GM19397 (cell line): ENCODE data around the gene OVCA2.
"Not testable (repeated sequence)": the region's sequence is repeated elsewhere in the genome, so short reads cannot be mapped to it uniquely, and the experiment has no call there.

Experiments used
- ATAC-seq: cut with Tn5 transposase; IDR thresholded peaks from one replicate; pipeline ENCODE4 v1.9.1; 2021; ENCODE audit warnings: mild to moderate bottlenecking, moderate library complexity; ENCODE audit not compliant: unreplicated experiment

OVCA2 gene

DNA sequence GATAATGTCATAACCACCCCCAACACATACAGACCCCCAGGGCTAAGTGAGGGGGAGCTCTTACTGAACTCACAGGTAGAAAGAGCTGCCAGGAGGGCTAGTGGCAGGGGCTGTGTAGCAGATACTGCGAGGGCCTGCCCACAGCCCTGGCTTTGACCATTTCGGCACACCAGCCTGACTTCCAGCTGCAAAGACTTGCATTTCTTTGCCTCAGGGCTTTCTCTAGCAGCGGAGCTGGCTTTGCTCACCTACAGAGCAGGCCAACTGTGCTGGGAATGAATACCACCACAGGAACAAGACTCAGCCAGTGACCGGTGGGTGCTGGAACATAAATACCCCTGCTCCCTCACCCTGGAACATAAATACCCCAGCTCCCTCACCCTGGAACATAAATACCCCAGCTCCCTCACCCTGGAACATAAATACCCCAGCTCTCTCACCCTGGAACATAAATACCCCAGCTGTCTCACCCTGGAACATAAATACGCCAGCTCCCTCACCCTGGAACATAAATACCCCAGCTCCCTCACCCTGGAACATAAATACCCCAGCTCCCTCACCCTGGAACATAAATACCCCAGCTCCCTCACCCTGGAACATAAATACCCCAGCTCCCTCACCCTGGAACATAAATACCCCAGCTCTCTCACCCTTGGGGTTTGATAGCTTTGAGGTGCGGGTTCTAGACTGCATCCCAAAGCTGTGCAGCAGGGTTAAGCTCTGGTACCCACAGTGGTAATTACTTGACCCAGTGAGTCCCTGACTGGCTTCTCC lies 28.4 kb upstream of the OVCA2 start:
- ATAC-seq, result not testable (repeated sequence)

DNA sequence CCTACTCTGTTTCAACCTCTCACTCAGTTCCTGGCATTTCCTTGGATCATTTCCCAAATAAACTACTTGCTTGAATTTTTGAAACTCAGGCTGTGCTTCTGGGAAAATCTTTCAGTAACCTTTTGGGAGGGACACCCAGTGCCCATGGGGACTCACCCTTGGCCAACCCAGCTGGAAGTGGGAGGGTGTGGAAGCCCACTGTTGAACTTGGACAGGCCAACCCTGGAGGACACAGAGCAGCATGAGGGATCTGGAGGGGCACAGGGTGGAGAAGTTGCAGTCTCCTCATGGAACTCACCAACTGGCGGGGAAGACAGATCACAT lies 27.9 kb upstream of the OVCA2 start:
- no peak for ATAC-seq

DNA sequence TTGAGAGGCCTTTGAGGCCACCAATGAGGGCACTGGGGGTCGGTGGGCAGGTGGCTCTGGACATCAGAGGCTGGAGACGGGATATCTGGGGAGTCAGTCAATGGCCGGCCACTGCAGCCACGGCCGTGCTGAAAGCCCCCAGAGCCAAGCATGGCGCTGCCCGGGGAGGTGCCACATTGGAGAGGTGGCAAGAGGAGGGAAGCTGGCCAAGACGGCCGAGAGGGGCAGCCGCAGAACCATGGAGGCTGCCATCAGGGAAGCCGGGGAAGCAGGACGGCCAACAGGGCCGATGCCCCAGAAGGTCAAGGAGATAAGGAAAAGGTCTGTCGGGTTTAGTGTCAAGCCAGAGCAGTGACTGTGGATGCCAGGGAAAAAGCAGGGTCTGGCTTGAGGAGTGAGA lies 26.5 kb upstream of the OVCA2 start:
- ATAC-seq, result no peak

DNA sequence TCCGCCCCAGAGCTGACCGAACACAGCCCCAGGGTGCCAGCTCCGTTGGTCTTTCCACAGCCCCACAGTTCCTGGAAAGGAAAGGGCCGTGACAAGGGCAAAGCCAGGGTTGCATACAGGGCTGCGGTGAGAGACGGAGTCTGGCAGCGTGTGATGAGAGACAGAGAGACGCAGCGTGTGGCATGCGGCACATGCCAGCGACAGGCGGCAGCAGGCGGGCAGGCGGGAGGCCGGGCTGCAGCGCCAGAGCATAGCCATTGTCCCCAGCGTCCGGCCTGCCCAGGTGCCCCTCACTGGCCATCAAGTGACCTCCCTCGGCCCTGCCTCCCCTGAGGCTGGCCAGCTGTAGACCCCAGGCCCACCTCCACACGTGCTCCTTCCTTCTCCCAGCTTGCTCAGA lies 25.3 kb upstream of the OVCA2 start:
- no peak for ATAC-seq

DNA sequence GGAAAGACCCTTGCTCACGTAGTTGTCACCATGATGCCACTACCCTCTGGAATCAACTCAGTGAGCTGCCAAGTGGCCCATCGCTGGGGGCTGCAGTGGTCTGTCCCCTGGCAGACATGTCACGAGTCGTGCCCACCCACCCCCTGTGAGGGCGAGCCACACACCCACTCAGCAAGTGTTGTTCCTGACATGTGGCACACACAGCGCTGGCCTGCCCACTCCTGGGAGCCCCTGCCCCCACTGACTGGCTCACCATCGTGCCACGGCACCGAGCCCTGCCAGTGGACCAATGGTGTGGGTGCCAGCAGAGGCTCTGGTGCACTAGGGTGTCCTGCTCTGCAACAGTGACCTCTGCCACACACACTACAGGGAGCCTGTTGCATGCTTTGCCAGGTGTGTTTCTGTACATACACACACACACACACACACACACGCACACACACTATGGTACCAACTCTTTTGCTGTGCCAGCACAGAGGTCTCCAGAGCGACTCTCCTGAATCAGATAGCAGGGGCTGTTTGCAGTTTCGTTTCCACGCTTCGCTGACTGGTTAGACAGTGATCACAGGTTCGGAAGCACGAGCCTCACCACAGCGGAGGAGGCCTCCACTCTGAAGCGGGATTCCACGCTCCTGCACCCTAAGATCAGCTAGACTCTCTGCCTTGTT lies 24.4 kb upstream of the OVCA2 start:
- no peak for ATAC-seq

DNA sequence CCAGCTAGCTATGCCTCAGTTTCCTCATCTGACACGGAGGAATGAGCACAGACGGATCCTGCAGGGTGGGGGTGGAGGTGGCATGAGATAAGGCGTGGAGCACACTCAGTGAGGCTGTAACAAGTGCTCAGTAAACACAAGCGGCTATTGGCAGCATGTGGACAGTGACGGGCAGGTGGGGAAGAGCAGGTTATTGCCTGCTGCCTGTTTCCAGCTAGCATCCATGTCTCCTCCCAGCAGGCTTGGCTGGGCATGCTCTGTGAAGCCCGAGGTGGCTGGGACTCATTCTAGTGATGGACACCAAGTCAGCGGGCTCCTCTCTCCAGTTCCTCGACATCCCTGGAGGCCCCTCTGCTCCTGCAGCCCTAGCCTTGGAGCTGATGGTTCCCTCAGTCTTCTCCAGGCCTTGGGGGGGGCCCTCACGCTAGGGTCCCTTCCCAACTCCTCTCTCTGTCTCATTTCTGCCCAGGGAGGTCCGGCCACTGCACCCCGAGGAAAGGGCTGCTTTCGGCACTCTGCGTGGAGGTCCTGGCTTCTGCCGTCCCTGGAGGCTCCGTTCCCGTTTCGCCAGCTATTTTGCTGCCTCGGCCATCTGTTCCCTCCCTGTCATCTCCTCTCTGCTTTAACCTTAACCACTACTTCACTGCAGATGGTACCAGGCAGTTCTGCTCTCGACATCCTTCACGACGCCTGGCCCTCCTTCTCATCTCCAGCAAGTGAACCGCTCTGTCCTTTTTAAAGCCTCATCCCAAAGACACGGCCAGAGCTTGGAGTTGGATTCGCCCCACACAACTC lies 22.9 kb upstream of the OVCA2 start:
- no peak for ATAC-seq

DNA sequence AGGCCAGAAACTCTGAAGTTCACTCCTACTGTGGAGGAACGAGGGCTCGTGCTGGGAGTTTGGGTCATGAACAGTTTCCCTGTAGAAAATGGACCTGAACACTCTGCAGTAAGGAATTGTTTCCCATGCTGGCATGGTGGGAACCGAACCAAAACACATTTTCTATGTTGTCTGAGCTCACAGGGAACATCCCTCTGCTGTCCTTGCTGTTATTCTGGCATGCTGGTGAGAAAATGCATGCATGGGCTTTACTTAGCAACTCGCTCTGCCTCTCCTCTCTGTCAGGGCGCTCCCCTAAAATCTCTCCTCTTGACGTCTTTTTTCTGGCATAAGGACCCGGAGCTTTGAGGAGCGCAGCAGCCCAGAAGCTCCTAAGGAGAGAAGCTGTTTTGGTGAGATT lies 22.1 kb upstream of the OVCA2 start:
- no peak for ATAC-seq

DNA sequence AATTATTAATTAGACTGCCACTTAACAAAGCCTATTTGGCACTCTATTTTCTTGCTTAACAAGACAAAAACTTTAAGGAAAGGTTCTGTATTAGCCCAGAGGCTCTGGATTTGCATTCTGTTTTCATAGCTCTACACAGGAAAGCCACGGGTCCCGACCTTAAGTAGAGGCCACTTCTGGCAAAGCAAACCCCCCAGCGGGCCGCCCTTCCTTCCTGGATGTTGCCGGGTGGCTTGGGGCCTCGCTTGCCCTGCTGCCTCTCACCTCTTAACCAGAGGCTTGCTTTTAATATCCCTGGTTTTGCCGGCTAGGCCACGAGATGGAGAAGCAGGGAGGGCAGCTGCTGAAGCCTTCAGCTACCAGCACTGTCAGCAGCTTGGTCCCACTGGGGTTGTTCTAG lies 21.1 kb upstream of the OVCA2 start:
- no peak for ATAC-seq

DNA sequence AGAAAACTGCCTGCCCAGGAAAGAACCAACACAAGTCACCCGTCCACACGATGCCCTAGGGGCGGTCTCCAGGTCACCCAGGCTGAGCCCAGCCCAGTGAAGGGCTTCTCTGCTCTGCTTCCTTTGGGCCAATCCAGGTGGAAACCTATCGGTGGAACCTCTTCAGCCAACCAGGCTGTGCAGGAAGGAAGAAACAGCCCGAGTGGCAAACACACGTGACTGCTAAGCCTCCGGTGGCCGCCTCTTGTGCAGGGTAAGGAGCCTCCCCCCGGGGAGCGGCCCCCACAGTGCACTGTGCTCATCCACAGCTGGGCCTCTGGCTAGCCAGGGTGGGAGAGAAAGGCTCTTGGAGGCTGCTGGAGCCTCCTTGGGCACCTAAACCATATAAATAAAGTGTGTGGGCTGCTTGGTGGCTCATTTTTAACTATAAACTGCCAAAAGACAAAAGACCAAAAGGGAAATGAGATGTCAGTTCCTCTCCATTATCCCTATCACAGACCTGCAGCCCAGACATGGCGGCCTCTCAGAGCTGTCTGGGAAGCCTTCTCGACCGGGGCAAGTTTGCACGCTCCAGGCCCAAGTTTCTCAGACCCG lies 19.1 kb upstream of the OVCA2 start:
- no peak for ATAC-seq

DNA sequence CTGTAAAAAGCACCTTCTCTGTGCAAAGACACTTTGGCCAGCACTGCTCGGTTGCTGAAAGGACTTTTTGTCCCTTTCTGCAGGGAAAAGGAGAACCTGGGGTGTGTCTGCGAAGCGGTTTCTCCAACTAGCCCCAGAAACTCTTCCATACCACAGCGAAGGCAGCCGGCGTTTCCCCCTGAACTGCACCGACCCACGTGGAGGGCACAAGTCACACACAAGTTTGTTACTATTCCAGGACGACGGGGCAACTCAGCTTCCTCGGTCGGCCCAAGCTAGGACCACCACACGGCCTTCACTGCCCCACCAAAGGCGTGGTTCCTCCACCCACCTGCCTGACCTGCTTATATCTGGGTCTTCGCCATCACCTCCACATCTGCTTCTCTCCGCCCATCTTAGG lies 18.6 kb upstream of the OVCA2 start:
- ATAC-seq, result no peak

DNA sequence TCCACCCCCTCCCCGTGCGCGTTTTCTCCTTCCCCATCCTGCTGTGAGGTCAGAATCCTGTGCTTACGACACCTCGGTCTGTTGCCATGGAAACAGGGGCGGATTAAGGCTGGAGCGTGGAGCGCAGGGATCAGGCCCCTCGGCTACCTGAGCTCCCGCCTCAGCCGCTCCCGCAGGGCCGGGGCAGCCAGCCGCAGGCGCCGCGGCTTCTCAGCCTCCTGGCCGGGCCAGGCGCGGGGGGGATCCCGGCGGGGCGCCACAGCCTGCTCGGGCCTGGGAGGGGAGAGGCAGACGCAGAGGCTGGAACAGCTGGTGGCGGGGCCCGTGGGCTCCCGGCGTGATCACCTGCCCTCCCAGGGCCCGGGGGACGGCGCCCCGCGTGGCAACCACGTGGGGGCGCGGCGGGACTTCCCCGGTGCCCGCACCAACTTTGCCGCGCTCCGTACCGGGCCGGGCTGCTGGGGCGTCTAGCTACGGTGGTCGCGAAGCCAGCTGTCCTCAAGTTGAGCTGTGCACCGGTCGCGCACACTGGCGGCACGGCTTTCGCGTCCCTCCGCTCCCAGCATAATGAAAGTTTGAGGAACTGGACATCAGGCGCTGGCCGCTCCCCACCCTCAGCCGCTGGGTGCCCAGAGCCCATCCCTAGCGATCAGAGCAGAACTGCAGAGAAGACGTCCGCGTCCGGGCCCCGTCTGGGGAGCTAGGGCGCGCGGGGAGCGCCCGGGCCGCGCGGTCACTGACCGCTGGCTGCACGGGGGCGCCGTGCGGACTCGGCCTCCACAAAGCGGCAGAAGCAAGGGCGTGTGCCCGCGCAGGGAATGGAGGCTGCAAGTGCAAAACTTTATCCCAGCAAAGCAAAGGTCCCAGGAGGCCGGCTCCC lies 17.9 kb upstream of the OVCA2 start:
- no peak for ATAC-seq

DNA sequence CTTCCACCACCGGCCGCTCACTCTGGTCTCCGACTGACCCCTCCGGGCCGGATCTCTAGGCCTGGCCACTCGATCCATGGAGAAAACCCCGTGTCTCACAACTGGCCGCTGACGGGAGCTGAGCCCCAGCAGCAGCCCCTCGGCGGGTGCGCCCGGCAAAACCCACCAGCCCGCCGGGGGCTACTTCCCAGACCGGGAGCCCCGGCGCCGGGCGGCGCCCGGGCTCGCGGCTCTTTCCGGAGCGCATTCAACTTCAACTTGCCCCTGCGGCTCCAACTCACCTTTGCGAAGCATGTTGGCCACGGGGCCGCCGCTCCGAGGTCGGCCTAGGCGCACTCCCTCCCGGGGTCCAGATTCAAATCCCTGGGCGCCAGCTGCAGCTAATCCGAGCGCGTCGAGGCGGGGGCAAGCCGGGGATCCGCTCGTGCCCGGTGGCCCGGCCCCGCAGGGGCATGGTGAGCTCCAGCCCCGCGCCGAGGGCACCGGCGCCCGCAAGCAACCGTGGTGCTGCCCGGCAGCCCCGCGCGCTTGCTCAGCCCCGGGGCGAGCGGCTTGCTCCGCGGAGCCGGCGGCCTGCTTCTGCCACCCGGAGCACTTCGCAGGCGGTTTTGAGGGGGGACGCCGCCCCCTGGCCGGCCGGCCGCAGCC lies 17.1 kb upstream of the OVCA2 start:
- ATAC-seq, result no peak

DNA sequence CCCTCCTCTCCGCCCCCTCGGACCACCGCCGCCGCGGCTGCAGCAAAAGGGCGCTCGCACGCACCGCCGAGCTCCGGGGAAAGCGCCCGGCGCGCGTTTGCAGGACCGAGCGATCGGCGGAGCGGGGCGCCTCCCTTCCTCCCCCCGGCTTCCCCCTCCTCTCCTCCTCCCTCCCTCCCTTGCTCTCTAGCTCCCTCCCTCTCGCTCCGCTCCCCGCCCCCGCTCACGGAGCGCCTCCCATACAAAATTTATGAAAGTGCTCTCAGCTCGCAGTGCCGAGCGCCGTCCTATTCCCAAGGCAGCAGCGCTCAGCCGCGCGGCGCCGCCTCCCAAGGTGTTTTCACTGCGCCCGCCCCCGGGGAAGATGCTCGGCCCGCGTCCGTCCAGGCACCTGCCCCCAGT lies 16.6 kb upstream of the OVCA2 start, which contains the start of gene RTN4RL1:
TSS of gene RTN4RL1 (minus strand) at position 115 of the 402 bp plus-strand sequence. CDS start 469 bp downstream, outside the sequence.
- no peak for ATAC-seq

DNA sequence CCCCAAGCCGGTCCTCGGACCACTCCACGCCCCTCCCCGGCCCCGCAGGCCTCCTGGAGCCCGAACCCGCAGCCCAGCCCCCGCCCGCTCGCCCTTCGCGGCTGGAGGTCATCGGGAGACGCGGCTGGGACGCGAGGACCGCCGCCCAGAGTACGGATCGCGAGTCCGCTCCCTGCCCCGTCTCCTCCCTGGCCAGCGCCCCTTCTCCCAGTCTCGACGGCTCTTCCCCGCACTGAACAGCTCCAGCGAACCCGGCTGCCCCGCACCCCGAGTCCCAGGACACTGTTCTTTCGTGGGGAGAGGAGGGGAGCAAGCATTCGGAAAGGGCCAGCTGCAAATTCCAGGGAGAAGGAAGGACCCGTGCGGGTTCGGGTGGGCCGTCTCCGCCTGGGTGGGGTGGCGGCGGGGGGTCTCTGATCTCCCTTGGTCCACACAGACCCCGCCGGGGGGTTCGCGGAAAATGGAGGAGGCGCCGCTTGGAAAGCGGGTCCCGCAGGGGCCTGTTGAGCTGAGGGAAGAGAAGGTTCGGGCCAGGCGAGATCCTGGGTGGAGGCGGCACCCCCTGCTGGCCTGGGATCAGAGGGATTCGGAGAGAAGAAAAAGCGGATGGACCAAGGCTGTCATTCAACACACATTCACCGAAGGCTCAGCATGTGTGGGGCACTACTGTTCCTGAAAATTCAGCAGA lies 16.1 kb upstream of the OVCA2 start:
- ATAC-seq, result no peak

DNA sequence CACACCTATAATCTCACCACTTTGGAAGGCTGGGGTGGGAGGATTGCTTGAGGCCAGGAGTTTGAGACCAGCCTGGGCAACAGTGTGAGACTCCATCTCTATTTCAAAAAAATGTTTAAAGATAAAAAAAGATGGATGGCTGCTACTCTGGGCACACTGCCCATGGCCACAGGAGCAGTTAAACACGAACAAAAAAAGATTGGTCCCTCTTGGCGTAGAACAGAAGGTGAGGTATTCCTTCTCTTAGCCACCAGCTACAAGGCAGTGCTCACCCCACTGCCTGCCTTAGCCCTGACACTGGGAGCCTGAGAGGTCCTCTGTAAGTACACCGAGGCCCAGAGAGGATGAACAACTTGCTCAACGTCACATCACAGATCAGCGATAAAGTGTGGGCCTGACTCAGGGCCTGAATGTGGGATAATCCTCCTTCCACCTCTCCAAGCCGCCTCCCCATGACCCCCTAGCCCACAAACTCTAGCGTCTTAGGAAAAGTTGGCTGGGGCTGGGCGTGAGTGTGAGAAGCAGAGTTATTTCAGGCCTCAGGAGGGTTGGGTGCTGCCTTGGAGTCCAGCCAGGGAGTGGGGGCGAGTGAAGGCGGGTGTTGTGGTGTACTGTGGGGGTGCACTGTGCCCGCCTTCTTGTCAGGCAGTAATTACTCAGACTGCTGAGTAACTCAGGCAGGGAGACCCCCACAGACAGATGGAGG lies 14.1 kb upstream of the OVCA2 start:
- ATAC-seq, result no peak

DNA sequence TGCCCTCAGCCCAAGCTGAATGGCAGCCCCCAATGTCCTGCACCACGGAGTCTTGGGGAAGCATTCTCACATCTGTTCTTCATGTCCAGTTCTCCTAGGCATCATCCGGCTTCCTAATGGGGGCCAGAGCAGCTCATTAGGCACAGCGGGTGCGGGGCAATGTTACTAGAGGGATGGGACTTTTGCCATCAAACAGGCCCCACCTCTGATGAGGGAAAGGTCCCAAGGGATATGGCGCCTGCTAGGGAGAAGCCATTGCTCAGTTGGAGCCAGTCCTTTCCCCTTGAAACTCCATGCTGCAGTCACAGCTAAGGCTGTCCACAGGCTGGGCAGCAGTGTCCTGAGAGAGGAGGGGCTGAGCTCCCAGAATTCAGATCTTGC lies 13.6 kb upstream of the OVCA2 start:
- no peak for ATAC-seq

DNA sequence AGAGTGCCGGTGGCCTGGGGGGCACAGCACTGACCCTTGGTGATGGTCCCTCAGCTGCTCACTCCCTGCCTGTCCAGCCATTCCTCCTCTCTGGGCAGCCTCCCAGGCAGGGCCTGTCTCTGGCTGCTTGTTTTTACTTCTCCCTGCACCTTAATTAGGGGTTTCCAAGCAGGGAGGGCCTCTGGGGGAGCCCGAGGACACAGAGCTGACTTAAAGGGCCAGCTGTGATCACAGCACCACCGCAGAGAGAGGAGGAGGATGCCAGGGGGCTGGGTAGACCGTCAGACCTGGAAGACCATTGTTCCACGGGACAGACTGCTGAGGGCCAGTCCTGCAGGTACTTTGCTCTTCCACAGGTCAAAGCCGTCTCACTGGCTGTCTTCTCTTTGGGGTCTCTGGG lies 13.1 kb upstream of the OVCA2 start:
- no peak for ATAC-seq

DNA sequence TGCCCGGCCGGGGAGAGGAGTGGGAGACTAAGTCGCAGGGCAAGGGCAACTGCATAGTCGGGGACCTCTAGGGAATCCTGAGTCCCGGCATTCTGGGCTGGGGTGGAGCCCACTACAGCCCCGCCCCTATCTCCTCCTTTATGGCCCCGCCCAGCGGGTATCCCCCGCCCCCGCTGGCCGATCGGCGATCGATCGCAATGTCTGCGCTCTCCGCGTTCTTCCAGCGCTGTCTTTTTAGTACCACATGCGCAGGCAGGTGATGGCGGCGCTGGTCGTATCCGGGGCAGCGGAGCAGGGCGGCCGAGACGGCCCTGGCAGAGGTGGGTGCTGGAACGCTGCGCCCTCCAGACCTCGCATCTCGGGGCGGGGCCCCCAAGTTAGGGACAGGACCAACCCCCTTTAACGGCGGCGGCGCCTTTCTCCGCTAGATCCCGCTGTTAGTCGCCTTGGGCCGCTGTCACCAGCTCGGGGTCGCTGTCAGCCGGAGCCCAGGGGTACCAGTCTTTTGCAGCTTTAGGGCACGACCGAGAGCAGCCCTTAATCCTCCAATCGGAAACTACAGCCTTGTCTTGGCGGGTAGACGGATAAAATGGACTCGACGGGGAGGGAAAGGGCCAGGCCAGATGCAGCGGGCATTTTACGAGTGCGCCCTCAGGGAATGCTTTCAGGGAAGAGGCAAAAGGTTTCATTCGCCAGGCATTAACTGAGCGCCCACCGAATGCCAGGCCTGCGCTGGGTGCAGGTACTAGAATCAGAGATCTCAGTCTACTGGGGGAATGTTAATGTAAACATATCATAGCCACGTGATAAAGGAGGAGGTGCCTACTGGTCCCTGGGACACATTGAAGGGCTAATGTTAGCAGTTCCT lies 11.7 kb upstream of the OVCA2 start, which contains the start of gene DPH1:
TSS of gene DPH1 (plus strand) at position 243 of the 868 bp plus-strand sequence. CDS start at position 260, 17 bp downstream.
- ATAC-seq, result peak; percentile 63
